ENCODE measurements around the gene TC2N. TPM values are rescaled to one million over a fixed set of nuclear protein-coding genes. Genes with fewer than 3 reads are reported as not detected.

TC2N gene
- total RNA-seq, 1 experiment from 2014 or later, result 16.4 TPM

- H4K20me1 ChIP-seq (ENCODE audit: control insufficient read depth, insufficient read depth, insufficient read length), result no peaks in the 10 kb centered on the region
- Mint-ChIP-seq H3K9me3 (no peaks in the 10 kb centered on the region), H3K4me1 (peaks cover 3 to 4% of the 10 kb centered on the region in 2 experiments; a peak in 3 of 4 replicates), H3K27ac (no peak overlapping the region), H3K4me3 (no peak overlapping the region), H3K36me3 (ENCODE audit: insufficient read depth in 1 of 3, low read depth in 3 of 3) (no peaks in the 10 kb centered on the region), H3K27me3 (ENCODE audit: low read depth) (no peaks in the 10 kb centered on the region; the same call in 1 of the 2 replicates)
- no peak overlapping the region for H3K9ac ChIP-seq (ENCODE audit: extremely low read depth, insufficient read length, low read length)
- H2BK120ac ChIP-seq (ENCODE audit: low read depth, low read length, poor library complexity, severe bottlenecking), result no peak overlapping the region
- DNase-seq, result no peak
- no peak overlapping the region for H4K8ac ChIP-seq (replicated peaks; ENCODE audit: insufficient read length, low read depth, low read length)
- H3K23me2 ChIP-seq (ENCODE audit: insufficient read length, low read depth, low read length, poor library complexity, severe bottlenecking), result no peaks in the 10 kb centered on the region
- H3K23ac ChIP-seq (ENCODE audit: insufficient read length, low read depth, low read length), result no peak overlapping the region
- H3K27ac ChIP-seq (ENCODE audit: insufficient read length, low read depth, low read length), result no peak overlapping the region
- no peak overlapping the region for H3K18ac ChIP-seq (ENCODE audit: insufficient read length, low read depth, low read length)
- no peak overlapping the region for H4K91ac ChIP-seq (ENCODE audit: insufficient read length, low read depth, low read length)
- H3K79me2 ChIP-seq (ENCODE audit: insufficient read depth, low read length), result no peaks in the 10 kb centered on the region
- H3K4me1 ChIP-seq (ENCODE audit: insufficient read depth, low read length), result no peaks in the 10 kb centered on the region
- no peak overlapping the region for H3K4ac ChIP-seq (ENCODE audit: low read depth, low read length)
- no peaks in the 10 kb centered on the region for H3K27me3 ChIP-seq (ENCODE audit: insufficient read depth, low read length)
- WGBS (ENCODE audit: extremely low coverage, insufficient read length, low lambda C conversion rate), result no CpG with 5 or more reads among the region's 5 CpGs
- H3K56ac ChIP-seq (ENCODE audit: insufficient read length, low read depth, low read length), result no peak overlapping the region
- no peak overlapping the region for H2BK15ac ChIP-seq (ENCODE audit: low read depth, low read length)
- no peak overlapping the region for H3K14ac ChIP-seq (ENCODE audit: insufficient read depth, low read length)
- H3K79me1 ChIP-seq (ENCODE audit: insufficient read depth, low read depth, low read length, poor library complexity, severe bottlenecking), result no peaks in the 10 kb centered on the region
- H2BK5ac ChIP-seq (ENCODE audit: insufficient read length, low read length), result no peak overlapping the region
- no peaks in the 10 kb centered on the region for H3K9me3 ChIP-seq (ENCODE audit: control insufficient read depth, low read depth, low read length)
- no peak overlapping the region for H2BK20ac ChIP-seq (ENCODE audit: low read depth, low read length, poor library complexity, severe bottlenecking)
- H4K5ac ChIP-seq (ENCODE audit: insufficient read length, low read depth, low read length), result no peak overlapping the region
- no peak overlapping the region for H3K4me2 ChIP-seq (ENCODE audit: insufficient read depth, insufficient read length, low read length)
- TF ChIP-seq, protein P1, sequence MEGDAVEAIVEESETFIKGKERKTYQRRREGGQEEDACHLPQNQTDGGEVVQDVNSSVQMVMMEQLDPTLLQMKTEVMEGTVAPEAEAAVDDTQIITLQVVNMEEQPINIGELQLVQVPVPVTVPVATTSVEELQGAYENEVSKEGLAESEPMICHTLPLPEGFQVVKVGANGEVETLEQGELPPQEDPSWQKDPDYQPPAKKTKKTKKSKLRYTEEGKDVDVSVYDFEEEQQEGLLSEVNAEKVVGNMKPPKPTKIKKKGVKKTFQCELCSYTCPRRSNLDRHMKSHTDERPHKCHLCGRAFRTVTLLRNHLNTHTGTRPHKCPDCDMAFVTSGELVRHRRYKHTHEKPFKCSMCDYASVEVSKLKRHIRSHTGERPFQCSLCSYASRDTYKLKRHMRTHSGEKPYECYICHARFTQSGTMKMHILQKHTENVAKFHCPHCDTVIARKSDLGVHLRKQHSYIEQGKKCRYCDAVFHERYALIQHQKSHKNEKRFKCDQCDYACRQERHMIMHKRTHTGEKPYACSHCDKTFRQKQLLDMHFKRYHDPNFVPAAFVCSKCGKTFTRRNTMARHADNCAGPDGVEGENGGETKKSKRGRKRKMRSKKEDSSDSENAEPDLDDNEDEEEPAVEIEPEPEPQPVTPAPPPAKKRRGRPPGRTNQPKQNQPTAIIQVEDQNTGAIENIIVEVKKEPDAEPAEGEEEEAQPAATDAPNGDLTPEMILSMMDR (conservative IDR thresholded peaks at IDR 0.05), result no peak
- H2AFZ ChIP-seq (ENCODE audit: low read length), result no peak overlapping the region
- H3T11ph ChIP-seq (ENCODE audit: low read length), result no peak overlapping the region
- H2BK12ac ChIP-seq (ENCODE audit: insufficient read length, low read depth, low read length), result no peak overlapping the region
- H2AK5ac ChIP-seq (ENCODE audit: insufficient read length, low read length), result no peak overlapping the region
These were observed 15.0 kb upstream of the TC2N start for GRCh38 chr14:91882369-91882768.
